GM21529 (cell line): Measurements from ENCODE around the gene ADAMTSL3.
"Not testable (repeated sequence)": the region's sequence is repeated elsewhere in the genome, so short reads cannot be mapped to it uniquely, and the experiment has no call there.

ENCODE experiments used
- ATAC-seq: cut with Tn5 transposase; IDR thresholded peaks from one replicate; pipeline ENCODE4 v1.9.1; 2021; ENCODE audit not compliant: unreplicated experiment

ADAMTSL3 gene

GRCh38 chr15:83695901-83696425 is 42.0 kb downstream of the ADAMTSL3 start:
- ATAC-seq, result no peak

DNA sequence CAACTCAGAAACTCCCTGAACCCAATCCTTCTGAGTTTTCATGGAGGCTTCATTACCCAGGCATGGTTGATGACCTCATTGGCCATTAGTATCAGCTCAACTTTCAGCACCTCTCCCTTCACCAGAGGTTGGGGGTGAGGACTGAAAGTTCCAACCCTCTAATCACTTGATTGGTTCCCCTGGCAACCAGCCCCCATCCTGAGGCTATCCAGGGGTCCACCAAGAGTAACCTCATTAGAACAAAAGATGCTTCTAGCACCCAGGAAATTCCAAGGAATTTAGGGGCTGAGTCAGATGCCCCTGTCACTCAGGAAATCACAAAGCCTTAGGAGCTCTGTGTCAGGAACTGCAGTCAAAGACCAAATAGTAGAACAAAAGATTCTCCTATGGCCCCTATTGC is 43.8 kb downstream of the ADAMTSL3 start:
- ATAC-seq, result no peak

DNA sequence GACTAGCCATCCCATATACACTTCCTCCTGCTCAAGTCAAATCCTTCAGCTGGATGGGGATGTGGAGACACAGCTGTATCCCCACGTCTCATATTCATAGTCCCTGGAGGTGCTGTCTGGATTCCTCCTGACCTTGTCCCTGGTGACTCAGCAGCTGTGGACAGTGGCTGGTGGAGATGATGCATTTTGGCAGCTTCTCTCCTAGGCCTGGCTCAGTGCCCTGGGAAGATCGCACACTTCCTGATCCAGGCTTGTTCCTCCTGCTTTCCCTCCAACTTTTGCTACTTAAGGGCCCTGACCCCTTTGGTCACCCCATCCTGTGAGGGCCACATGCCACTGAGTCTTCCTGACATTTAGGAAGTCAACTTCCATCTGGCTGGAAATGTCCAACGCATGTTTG is 44.4 kb downstream of the ADAMTSL3 start:
- no peak for ATAC-seq

DNA sequence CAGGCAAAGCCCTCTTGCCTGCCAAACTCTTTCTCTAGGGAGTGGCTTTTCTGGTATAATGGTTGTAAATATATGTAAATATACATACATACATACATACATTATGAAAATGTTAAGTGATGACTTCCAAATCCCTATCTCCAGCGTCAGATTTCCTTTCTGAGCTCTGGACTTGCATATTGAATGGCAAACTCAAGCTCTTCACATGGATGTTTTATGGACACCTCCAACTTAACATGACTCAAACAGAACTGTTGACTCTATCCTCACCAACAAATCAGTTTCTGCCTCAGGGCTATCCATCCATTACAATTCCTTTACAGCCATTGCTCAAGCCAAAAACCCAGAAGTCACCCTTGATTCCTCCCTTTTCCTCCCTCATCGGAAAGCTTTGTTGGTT is 45.1 kb downstream of the ADAMTSL3 start:
- no peak for ATAC-seq

GRCh38 chr15:83700082-83700481 is 46.2 kb downstream of the ADAMTSL3 start:
- no peak for ATAC-seq

DNA sequence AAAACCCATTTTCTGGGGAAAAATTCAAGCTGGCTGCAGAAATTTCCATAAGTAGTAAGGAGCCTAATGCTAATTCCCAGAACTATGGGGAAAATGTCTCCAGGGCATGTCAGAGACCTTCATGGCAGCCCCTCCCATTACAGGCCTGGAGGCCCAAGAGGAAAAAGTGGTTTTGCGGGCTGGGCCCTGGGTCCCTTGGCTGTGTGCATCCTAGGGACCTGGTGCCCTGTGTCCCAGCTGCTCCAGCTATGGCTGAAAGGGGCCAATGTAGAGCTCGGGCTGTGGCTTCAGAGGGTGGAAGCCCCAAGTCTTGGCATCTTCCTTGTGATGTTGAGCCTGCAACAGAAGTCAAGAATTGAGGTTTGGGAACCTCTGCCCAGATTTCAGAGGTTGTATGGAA is 48.4 kb downstream of the ADAMTSL3 start:
- ATAC-seq, result not testable (repeated sequence)

- ATAC-seq, result no peak
Measured at GRCh38 chr15:83708328-83708727, 54.4 kb downstream of the ADAMTSL3 start.

GRCh38 chr15:83709241-83709640 is 55.3 kb downstream of the ADAMTSL3 start:
- ATAC-seq, result no peak

DNA sequence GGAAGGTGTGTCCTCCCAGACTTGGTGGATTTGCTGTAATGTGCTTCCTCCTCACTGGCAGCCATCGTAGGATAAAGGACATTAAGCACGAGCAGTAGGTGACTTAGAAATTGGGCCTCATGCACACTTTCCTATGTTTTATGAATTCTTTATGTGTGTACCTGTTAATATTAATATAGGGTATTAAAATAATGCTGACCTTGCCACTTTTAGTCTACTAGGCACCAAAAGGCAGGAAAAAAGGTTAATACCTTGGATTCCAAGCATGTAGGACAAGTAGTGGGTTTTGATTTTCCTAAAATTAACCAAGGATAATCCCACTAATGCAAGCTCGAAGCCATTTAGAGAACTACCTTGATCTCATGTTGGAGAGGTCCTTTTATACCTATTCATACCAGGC is 55.9 kb downstream of the ADAMTSL3 start:
- ATAC-seq, result no peak

- ATAC-seq, result no peak
Measured at GRCh38 chr15:83710452-83710851, 56.5 kb downstream of the ADAMTSL3 start.

GRCh38 chr15:83711236-83711635 is 57.3 kb downstream of the ADAMTSL3 start:
- ATAC-seq, result no peak

- no peak for ATAC-seq
Measured at GRCh38 chr15:83713242-83713641, 59.3 kb downstream of the ADAMTSL3 start.

DNA sequence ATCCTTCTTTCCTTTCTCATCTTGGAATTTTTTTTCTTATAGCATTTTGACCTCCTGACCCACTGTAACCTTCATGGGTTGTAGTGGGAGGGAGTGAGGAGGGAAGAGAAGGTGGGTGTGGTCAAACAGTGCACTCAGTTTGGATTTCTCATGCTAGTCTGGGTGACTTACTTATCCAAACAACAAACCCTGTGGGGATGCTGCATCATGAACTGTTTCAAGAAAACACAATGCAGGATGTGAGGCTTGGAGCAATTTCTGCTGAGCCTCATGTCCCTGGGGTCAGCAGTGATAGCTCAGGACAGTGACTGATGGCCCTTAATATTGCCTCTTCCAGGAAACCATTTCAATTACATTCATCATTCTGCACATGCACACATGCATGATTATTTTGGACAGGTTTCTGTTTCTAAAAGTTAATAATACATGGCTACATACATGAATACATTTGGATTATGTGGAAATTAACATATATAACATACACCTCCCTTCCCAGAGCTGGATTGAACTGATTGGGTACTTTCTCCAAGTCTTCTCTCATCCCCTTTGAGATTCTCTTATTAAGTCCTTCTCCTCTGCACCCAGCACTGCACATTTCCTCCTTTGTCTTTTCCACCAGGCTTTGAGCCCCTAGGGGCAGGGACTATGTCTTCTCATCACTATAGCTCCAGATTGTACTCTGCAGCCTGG is 61.2 kb downstream of the ADAMTSL3 start:
- no peak for ATAC-seq

DNA sequence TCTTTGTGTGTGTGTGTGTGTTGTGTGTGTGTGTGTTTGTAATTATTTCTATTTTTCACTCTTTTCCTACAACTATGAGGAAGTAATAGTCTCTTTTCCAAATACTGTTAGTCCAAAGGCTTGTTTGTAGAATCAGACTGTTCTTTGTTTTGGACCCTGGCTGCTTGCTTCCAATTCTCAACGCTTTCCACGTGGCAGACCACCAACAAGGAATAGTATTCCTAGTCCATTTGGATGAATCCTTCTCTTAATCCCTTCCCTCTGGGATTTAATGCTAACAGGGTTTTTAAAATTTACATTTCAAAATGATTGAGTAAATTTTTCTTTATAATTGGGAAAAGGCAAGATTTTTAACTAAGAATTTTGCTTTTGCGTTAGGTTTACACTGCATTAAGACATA is 62.7 kb downstream of the ADAMTSL3 start:
- no peak for ATAC-seq

DNA sequence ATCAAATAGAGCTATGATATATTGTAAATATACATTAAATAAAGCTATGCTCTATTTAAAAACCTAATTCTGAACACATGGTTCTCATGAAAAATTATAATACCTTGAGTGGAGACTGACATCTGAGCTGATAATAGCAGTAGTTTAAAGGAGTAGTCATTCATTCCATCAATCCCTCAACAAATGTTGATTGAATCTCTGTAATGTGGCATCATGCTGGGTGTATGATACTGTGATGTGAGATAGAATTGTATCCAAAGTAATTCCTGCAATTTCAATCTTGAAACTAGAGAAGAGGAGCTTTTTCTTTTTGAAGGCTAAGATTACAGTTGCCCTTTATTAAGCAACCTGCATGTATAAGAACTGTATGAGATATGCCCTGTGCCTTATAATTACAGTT is 63.1 kb downstream of the ADAMTSL3 start:
- ATAC-seq, result no peak

GRCh38 chr15:83720468-83720867 is 66.5 kb downstream of the ADAMTSL3 start:
- ATAC-seq, result no peak

DNA sequence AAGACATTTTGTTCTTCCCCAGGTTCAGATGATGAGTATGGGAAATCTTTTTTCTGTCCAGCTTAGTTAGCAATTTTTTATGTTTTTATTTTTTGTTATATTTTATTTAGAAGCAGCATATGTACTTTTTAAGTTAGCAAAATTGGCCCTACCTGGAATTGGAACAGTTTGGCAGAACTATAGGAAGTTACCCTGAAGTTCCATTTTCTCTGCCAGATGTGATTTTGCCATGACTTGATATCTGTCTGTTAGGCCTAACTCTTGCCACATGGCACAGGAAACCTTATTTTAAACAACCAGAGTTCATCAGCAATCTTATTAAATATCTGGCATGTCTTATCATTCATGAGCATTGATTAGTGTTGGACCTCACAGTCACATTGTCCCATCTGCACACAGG is 67.1 kb downstream of the ADAMTSL3 start:
- no peak for ATAC-seq

GRCh38 chr15:83721981-83722380 is 68.1 kb downstream of the ADAMTSL3 start:
- ATAC-seq, result no peak

DNA sequence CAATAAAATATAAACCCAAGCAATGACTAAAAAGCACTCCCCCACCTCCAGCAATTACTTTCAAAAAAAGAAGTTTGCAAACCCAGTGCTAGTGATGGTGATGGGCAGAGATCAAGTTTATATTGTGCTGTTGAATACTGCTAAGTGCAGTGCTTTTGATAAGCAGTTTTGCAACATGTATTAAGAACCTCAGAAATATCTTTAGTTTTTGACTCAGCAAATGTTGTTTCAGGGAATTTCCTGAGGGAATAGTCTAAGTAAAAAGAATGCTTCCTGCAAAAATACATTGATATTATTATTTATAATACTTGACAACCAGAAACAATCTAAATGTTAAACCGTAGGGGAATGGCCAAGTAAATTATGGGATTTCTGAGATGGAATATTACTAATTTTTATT is 69.3 kb downstream of the ADAMTSL3 start:
- ATAC-seq, result no peak

- no peak for ATAC-seq
Measured at GRCh38 chr15:83732196-83732595, 78.3 kb downstream of the ADAMTSL3 start.

GRCh38 chr15:83732770-83733169 is 78.8 kb downstream of the ADAMTSL3 start:
- ATAC-seq, result no peak

- no peak for ATAC-seq
Measured at GRCh38 chr15:83733206-83733605, 79.3 kb downstream of the ADAMTSL3 start.

DNA sequence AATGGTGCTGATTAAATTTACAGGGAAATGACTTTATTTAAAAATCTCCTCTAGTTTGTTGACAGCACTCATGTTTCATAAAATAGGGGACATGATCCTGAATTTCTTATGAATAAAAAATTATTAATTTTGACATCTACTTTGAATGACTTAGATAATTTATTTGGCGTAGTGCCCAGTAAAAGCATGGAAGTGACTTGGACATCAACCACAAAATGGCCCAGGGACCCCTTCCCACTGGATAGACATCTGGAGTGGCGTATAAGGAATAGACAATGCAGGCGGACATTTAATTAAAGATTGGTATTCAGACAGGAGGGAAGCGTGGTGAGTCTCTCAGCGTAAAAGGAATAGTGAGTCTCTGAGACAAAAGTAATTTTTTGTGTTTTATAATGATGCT is 79.8 kb downstream of the ADAMTSL3 start:
- ATAC-seq, result no peak
